ENCODE measurements around the gene SRSF1.
"Not testable (repeated sequence)": the region's sequence is repeated elsewhere in the genome, so short reads cannot be mapped to it uniquely, and the experiment has no call there.

The SRSF1 gene

GRCh38 chr17:58006924-58007780 lies at the start of gene SRSF1:
Gene SRSF1, minus strand, starts transcription at chr17:58007246. Its CDS starts 109 bp downstream, at chr17:58007137.
- peak; percentile 98 for DNase-seq

- no peak for DNase-seq
Observed at GRCh38 chr17:58056476-58056875, 49.4 kb upstream of the SRSF1 start.

GRCh38 chr17:58054641-58055040 lies 47.6 kb upstream of the SRSF1 start:
- no peak for DNase-seq

DNA sequence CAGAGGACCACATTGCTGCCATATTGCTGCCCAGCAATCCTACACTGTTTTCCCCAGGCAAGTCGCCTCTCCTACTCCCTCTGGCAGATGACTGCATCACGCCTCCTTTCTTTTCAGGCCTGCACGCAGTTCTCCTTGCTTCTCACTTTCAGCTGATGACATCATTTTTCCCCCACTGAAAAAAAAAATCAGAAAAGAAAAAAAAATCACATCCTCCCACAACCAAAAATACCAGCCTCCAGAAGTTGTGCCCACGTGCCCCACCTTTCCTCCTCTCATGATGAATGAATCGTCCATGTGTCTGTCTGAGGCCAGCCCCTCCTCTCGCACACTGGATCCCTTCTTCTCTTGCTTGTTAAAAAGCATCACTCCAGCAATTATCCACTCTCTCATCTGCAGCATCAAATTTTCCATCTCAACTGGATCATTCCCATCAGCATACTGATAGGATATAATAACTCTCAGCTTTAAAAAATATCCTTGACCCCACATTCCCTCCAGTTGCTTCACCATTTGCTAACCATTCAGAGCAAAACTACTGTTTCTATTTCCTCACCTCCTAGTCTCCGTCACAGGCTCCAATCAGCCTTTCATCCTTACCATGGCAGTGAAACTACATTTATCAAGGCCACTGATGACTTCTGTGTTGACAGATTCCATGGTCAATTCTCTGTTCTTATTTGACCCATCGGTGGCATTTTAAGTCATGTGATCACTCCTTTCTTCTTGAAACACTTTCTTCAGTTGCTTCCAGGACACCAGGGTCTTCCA lies 46.1 kb upstream of the SRSF1 start:
- no peak for DNase-seq

GRCh38 chr17:58052407-58052806 lies 45.4 kb upstream of the SRSF1 start:
- no peak for DNase-seq

- DNase-seq: no peak
Observed at GRCh38 chr17:58051468-58051867, 44.4 kb upstream of the SRSF1 start.

DNA sequence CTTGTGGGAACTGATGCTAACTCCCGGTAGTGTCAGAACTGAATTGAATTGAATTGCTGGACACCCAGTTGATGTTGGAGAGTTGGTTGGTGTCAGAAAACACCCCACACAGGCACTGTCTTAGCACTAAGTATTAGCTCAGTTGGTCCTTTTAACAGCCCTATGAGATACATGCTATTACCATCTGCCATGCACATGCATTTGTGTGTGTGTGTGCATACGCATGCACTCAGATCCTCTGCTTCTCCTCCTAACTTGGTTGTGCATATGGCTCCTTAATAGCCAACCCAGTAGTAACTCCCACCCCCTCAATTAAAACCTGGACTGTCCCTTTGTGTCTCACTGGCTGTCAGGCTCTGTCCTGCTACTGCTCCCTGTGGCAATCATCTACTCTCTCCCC lies 43.9 kb upstream of the SRSF1 start:
- DNase-seq: no peak

- no peak for DNase-seq
Observed at GRCh38 chr17:58049533-58049932, 42.5 kb upstream of the SRSF1 start.

DNA sequence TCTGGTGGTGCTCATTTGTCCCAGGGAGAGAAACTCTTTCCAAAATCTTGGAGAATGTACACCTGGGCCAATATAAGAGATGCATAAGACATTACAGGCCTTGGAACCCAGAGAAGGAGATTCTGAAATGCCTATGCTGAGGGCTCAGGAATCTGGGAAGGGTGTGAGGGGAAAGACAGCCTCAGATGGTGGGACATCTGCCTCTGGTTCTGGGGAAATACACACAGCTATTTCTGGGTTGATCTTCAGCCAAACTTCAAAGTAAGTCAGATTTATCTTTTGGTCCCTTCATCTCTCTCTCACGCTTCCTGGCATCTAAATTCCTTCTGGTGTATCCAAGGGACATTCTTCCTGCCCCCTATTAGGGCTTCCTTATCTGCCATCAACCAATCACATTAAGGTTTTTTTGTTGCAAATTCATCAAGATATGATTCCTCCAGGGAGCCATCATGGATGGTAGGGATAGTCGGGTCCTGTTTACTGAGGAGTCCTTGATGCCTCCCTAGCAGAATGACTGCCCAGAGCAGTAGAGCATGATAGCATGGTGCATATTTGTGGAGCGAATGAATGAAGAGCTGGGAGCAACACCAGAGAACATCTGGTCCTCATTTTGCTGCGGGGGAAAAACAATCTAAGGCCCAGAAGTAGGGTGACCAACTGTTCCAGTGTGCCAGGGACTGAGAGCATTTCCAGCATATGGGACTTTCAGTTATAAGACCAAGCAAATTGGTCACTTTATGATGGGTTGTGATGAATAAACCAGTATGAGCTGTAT lies 40.5 kb upstream of the SRSF1 start:
- DNase-seq: no peak

- DNase-seq: no peak
Observed at GRCh38 chr17:58046239-58047094, 39.4 kb upstream of the SRSF1 start.

DNA sequence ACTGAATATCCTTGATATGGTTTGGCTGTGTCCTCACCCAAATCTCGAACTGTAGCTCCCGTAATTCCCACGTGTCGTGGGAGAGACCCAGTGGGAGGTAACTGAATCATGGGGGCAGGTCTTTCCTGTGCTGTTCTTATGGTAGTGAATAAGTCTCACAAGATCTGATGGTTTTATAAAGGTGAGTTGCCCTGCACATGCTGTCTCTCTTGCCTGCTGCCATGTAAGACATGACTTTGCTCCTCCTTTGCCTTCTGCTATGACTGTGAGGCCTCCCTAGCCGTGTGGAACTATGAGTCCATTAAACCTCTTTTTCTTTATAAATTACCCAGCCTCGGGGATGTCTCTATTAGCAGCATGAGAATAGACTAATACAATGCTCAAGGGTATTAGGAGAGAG lies 37.2 kb upstream of the SRSF1 start:
- DNase-seq: not testable (repeated sequence)

DNA sequence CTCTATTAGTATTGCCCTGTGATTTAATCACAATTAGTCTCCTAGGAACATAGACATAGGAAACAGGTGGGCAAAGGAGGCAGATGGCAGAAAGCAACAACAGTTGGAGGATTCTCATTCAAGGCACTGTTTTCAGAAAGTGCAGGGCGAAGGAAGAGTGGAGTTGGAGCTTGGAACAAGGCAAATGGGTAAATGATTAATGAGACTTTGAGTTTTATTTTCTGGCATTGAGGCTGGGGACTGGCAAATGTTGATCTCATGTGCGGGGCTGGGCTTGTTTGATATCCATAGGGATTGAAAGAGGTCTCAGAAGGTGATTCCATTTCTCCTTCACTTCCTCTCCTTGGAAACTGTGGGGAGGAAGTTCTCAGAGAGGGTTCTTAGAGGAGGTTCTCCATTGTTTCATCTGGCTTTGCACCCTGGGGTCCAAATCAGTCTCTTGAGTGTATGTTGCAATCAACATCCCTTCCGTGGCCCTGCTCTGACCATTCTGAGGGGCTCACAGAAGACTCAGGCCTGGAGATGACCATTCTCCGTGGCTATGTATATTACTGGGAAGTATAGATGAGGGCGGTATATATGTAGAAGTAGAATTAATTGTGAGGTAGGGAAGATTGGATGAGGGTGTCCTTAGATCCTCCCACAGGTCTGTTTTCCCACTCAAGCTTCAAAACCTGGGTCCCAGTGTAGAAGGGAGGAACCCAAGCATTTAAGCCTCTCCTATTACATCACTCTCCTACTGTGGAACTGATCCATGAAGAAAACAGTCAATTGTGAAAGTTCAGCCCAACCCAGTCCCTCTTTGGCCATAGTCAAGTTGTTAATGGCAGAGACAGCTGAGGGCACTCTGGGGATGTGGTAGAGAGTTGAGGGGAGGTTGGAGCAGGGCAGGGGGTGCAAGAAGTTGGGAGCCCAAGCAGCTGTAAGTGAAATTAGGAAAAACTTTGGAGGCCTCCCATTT lies 36.5 kb upstream of the SRSF1 start:
- no peak for DNase-seq

GRCh38 chr17:58041161-58041560 lies 34.1 kb upstream of the SRSF1 start:
- DNase-seq: no peak

- DNase-seq: no peak
Observed at GRCh38 chr17:58040386-58040785, 33.3 kb upstream of the SRSF1 start.

DNA sequence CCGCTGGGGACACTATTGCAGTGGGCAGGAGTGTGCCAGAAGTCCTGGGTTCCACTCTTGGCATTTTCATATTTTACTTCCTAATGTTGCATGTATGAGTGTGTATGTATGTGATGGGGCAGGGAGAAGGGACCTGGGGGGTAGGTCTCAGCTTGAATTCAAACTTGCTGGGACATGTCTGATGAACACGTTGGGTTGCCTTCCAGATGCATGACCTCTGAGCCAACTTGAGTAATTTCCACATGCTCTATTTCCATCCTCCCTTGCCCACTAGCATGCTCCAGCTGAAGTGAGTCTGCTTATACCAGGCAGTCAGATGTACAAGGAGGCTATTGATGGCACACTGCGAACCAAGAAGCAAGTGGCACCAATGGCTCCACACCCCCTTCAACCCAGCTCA lies 32.9 kb upstream of the SRSF1 start:
- no peak for DNase-seq

DNA sequence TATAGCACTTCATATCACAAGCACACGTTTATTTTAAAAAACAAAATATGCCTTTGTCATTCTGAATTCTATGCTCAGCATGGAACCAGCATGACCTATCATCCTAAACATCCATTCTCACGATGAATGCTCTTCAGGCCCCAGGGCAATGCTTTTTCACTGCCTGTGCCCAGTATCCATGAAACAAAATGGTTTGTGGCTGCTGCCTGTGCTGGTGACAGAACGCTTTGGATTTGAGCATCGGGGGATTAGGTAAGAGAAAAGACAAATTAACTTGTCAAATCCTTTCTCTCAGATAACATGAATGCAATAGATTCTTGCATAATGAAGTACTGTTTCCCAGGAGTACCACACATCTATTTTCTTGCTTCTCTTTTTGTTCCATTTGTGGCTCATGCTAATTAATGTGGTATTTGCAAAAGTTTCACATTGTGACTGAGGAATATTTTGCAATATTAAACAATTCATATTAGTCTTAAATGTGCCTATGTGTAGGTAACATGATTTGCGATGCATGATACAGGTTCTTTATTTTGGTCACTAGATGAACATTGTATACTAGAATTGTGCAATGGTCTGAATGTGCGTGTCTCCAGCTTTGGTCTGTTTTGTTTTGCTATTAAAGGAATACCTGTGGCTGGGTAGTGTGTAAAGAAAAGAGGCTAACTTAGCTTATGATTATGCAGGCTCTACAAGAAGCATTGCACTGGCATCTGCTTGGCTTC lies 25.8 kb upstream of the SRSF1 start:
- no peak for DNase-seq

DNA sequence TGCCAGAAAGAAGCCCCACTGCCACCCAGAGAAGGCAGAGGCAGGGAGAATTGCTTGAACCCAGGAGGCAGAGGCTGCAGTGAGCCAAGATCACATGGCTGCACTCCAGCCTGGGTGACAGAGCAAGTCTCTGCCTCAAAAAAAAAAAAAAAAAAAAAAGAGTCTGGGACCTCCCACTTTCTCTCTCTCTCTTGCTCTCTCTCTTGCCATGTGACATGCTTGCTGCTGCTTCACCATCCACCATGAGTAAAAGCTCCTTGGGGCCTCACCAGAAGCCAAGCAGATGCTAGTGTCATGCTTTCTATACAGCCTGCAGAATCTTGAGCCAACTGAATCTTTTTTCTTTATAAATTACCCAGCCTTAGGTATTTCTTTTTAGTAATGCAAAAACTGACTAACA lies 21.5 kb upstream of the SRSF1 start:
- DNase-seq: no peak

DNA sequence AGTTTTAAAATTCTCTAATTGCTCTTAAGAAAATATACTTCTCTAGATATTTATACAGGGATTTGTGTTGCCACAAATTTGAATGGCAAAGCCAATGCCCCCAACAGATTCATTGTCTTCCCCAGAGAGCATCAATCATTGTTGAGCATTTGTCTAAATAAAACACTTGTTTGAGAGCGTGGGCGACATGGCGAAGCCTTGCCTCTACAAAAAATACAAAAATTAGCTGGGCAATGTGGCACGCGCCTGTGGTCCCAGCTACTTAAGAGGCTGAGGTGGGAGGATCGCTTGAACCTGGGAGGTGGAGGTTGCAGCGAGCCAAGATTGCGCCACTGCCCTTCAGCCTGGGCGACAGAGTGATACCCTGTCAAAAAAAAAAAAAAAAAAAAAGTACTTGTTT lies 13.4 kb upstream of the SRSF1 start:
- no peak for DNase-seq

GRCh38 chr17:58019521-58019920 lies 12.5 kb upstream of the SRSF1 start:
- DNase-seq: no peak

- no peak for DNase-seq
Observed at GRCh38 chr17:58019039-58019438, 12.0 kb upstream of the SRSF1 start.

Measured in right forelimb (tissue), 1 donor.